NCI-H146 treated with DMSO at 0.1 percent for 48 hours (cell line): ENCODE measurements around the gene AP3M1.

ENCODE experiments used
- DNase-seq: peaks from one replicate; lab custom pipeline; 2025; ENCODE audit not compliant: unreplicated experiment; lab: John Stamatoyannopoulos, UW

Gene AP3M1

DNA sequence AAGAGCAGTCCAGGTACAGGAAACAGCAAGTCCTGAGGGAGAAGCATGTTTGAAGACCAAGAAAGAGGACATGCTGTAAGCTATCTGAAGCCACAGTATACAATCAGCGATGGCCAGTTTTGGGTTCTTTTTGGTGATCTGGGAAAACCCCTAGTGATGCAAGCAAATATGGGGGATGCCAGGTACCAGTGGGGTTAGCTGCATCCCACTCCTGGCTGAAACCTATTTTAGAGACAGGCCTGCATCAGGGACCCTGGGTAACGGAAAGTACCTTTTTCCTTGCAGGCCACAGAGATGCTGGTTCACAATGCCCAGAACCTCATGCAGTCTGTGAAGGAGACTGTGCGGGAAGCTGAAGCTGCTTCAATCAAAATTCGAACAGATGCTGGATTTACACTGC is 32.9 kb downstream of the AP3M1 start:
- DNase-seq, result no peak

- no peak for DNase-seq
Measured at GRCh38 chr10:74114041-74114448, 36.6 kb downstream of the AP3M1 start.

DNA sequence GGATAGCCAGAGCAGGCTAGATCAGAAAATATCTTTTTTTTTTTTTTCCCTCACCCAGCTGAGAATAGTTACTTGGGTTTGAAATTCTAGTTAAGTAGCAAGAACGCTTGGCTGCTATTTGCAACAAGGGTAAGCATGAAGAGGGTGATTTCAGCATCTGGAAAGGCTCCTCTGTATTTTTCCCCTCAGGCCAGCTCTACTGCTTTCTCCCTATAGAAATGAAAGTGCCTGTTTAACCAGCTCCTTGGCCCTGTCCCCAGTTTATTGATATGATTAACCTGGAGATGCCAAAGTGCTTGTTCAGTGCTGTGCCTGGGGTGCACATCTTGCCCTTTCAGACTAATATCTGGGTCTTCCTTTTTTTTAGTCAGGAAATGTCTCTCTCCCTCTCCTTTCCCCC is 37.1 kb downstream of the AP3M1 start:
- no peak for DNase-seq

DNA sequence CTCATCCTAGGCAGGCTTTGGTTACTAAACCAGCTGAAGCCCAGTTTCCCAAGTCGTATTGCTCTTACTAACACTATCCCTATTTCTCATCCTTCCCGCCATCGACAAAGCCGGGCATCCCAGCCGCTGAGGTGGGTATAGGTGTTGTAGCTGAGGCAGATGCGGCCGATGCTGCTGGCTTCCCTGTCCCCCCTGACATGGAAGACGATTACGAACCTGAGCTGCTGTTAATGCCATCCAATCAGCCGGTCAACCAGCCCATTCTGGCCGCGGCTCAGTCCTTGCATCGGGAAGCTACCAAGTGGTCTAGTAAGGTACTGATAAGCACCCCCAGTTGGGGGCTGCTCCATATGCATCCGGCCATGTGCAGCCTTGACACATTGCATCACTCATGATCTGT is 38.8 kb downstream of the AP3M1 start:
- DNase-seq, result no peak

GRCh38 chr10:74110120-74110519 is 40.5 kb downstream of the AP3M1 start:
- no peak for DNase-seq

DNA sequence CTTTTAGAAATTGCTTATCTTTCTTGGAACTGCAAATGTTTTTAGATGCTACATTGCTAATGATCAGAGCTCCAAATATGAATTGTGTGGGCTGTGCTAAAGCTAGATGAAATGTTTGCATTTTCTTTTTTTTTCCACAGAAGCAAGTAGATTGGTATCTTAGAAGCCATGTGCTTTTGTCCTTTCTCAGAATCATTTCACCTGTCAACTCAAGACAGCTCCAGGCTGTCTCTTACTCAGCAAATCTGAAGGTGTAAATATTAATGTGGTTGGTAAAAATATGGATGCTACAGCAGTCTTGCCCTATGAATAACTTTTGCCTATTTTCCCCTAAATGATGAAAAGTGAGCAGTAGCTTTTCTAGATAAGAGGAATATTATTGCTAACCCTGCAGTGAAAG is 41.2 kb downstream of the AP3M1 start:
- no peak for DNase-seq

- no peak for DNase-seq
Measured at GRCh38 chr10:74107391-74107790, 43.2 kb downstream of the AP3M1 start.

DNA sequence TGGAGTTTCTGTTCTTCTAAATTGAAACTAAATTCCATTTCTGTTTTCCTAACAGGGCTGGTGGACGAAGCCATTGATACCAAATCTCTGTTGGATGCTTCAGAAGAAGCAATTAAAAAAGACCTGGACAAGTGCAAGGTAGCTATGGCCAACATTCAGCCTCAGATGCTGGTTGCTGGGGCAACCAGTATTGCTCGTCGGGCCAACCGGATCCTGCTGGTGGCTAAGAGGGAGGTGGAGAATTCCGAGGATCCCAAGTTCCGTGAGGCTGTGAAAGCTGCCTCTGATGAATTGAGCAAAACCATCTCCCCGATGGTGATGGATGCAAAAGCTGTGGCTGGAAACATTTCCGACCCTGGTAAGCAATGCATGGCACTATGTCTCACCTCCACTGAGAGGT is 45.6 kb downstream of the AP3M1 start:
- no peak for DNase-seq

DNA sequence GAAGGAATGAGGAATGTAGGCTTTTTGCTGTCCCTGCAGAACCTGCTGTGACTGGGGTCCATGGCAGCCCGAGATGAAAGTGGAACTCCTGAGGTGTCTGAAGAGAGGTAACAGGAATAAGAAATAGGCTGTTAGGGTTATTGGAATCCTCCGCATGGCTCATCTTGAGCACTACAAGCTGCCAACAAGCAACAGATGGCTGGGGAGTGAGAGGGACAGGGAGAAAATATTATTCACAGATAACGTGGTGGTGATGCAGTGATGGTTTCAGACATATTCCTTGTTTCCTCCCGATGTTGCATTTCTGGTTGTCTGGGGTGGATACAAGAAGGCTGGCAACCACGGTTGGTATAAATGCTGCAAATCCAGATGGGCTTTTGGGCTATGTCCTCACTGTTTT is 46.1 kb downstream of the AP3M1 start:
- DNase-seq, result no peak

DNA sequence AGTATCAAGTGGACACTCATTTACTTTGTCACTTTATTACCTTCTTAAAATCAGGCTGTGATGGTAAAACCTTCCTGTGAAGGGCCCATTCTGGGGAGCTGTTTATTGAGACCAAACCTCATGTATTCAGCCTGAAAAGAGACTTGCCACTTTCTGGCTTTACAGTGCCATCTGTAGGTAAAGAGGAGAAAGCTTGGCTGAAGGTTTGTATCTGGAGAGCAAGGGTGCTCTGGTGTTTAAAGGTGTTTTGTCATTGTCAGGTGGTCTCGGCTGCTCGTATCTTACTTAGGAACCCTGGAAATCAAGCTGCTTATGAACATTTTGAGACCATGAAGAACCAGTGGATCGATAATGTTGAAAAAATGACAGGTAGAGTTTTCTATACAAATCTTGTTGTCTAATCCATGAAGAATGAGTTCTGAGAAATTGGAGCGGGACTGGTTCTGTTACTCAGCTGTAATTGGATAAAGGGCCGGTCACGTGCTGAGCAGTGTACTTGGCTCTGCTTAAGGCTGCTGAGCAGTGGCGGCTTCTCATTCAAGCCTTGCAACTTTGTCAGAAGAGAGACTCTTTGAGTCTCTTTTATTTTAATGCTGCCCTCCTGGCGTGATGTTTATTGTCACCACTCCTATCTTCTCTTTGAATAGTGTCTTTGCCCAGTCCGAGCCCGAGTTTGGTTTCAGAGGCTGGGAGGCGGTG is 46.9 kb downstream of the AP3M1 start:
- DNase-seq, result no peak

- DNase-seq, result no peak
Measured at GRCh38 chr10:74099836-74100235, 50.8 kb downstream of the AP3M1 start.

DNA sequence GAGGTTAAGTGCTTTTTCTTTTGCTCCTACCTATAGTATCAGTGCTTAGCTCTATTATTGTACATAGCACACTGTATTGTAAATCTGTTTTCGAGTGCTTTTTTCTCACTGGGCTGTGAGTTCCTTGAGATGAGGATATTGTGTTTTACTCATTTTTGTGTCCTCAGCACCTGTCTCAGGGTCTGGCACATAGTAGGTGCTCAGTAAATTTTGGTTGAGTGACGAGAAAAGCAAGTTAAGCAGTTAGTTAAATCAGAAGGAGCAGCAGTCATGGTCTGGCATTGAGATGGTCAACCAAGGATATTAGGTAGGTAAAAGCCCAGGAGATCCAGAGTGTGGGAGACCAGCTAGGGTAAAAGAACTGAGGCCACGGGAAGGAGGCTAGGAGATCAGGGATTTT is 51.2 kb downstream of the AP3M1 start:
- no peak for DNase-seq

DNA sequence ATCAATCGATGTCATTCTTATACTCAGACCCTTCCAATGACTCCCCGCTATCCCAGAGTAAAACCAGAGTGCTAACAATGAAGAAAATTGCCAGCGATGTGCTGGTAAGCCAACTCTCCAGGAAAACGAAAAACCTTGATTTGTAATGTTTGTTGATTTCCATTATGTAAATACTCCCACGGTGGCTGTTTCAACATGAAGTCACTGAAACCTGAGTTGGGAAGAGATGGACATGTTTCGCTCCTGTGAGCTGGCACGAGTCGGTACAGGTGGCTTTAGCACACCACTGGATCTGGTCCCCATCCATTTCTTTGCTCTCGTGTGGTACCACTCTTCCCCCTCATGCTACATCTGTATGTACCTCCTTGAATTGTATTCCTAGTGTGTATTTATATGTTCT is 52.9 kb downstream of the AP3M1 start:
- no peak for DNase-seq

GRCh38 chr10:74096777-74097176 is 53.9 kb downstream of the AP3M1 start:
- no peak for DNase-seq

DNA sequence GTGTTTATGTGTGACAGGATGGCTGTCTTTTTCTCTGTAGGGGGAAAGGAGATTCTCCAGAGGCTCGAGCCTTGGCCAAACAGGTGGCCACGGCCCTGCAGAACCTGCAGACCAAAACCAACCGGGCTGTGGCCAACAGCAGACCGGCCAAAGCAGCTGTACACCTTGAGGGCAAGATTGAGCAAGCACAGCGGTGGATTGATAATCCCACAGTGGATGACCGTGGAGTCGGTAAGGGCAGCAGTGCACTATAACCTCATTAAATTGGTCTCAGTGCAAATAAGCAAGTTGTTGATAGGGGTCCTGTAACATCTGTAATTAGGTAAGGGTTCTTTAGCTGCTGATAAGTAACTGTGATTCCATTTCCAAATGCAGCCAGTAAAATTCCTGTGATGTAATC is 56.4 kb downstream of the AP3M1 start:
- DNase-seq, result peak; percentile 25

GRCh38 chr10:74093530-74094164 is 57.0 kb downstream of the AP3M1 start:
- no peak for DNase-seq

DNA sequence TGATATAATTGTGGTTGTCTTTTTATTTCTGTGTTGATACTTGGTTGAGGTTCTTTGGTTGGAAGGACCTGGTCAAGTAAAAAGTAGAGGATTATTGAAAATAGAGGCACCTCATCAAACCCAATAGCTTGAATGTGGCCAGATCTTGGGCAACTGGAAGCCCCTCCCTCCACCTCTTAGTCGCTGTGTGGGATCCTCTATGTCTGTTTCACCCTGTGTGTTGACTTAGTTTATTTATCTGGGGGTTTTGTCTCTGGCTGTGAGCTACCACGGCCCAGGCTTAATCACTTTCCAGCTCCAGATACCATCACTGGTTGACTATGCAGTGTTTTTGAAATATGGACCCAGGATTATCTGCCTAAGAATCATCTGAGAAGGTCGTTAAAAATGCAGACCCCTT is 58.3 kb downstream of the AP3M1 start:
- DNase-seq, result no peak

DNA sequence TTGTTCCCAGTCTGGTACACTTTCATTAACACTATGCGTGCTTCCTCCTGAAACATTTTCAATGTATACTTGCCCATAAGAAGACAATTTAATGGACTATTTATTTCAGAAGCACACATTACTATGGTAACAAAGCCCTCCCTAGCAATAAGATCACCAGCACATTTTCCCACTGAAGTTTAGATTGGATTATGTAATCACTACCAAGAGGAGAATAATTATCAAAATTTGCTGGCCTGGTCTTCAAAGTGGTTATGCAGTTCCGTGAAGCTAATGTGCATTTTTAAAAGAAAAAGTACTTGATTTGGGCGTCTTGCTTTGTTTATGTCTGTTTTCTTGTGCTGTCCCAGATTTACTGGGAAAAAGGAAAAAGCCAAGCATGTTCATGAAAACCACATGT is 61.9 kb downstream of the AP3M1 start:
- DNase-seq, result no peak

- DNase-seq, result no peak
Measured at GRCh38 chr10:74086317-74086716, 64.3 kb downstream of the AP3M1 start.

DNA sequence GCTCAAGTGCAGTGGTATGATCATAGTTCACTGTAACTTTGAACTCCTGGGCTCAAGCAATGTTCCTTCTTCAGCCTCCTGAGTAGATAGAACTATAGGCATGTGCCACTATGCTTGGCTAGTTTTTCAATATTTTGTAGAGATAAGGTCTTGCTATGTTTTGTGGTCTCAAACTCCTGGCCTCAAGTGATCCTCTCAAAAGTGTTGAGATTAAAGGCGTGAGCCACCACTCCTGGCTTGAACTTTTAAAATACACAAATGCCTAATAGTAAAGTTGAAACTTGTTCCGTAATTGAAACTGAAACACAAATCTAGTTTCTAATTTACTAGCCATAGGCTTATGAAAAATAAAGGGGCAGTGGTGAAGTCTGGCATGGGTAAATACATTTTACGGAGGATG is 65.7 kb downstream of the AP3M1 start:
- no peak for DNase-seq

DNA sequence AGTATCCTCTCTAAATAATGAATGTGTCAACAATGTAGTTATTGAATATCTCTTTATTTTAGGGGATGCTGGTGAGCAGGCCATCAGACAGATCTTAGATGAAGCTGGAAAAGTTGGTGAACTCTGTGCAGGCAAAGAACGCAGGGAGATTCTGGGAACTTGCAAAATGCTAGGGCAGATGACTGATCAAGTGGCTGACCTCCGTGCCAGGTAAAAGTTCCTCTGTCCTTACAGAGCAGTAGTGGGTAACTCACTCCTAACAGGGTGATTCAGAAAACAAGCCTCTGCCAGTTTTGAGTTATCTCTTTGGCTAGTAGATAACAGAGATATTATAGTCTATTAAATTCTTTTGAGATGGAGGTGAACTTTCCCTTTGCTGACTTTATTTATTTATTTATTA is 67.3 kb downstream of the AP3M1 start:
- DNase-seq, result no peak

DNA sequence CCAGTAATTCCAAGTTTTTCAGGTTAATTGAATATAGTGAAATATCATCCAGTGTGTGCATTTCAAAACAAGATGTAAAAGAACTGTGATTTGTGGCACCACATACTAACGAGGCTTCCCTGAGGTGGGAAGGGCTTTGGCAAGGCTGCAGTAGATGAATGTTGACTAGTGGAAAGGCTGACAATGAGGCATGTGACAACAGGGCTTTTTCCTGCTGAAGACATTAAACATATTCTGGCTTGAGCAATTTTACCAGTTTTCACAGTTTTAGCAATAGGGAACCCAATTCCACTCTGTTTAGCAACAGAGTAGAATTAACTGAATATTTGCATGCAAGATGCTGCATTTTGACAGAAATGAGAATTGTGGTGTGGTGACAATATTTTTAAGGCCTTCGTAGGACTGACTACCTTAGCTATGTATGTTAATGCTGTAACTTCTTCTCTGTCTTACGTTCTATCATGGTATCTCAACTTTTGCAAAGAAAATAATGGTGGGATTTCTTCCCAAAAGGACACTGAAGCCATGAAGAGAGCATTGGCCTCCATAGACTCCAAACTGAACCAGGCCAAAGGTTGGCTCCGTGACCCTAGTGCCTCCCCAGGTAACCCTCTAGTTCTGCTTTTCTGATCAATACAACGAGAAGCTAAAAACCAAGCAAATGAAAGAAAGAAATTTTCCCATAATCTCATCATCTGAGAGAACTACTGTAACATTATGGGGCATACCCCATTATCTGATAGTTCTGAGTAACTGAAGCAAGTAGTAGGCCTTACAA is 68.5 kb downstream of the AP3M1 start:
- no peak for DNase-seq
